GM21717 (cell line): ENCODE results near the gene KCNJ5.
A peak's percentile ranks its signal among the peaks of the same experiment; 100 is the strongest.

Experiments
- ATAC-seq: cut with Tn5 transposase; IDR thresholded peaks from one replicate; pipeline ENCODE4 v1.9.1; 2021; ENCODE audit warnings: mild to moderate bottlenecking, moderate library complexity; ENCODE audit not compliant: unreplicated experiment

KCNJ5 gene

DNA sequence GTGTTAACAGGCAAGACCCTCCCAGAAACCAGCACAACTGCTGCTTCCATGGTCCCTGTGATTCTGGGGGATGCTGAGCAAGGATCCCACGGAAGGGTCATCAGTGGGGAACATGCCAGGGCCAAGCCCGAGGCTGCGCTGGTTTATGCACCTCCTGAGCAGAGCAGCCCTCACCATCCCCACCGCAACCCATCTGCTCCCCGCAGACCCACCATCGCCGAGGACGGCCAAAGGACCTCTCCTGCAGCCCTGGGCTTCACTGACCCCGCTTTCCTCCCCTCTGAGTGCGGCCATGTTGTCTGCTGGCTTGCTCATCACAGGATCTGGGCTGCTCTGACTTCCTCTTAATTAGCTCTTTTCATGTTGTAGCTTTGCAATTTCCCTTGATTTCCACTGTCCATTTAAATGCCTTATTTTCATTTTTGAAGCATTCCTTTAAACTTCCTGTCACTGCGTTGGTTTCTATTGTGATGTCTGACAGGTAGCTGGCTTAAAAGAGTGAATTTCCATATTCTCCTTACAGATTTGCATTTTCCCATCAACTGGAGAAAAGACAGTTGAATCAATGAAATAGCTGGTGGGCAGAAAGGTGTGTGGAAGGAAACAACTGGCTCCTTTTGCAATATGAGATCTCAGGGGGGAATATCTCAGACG lies 36.7 kb downstream of the KCNJ5 start:
- ATAC-seq, result no peak

DNA sequence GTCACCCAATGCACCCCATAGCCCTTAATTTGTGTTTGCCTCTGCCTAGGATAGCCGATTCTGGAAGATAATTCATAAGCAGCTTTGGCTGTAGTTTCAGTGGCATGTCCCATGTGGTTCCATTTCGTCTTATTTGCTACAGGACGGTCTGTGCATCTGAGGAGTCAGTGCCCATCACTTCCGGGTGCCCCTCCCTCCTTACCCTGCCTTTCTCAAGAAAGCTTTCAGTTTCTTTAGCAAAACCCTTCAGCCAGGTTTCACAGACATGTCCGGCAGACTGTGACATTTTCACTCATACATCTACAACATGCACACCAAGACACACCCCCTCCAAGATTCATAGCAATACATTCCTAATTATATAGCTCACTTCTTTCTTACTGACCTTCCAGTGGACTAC lies 37.2 kb downstream of the KCNJ5 start:
- peak; percentile 98 for ATAC-seq

DNA sequence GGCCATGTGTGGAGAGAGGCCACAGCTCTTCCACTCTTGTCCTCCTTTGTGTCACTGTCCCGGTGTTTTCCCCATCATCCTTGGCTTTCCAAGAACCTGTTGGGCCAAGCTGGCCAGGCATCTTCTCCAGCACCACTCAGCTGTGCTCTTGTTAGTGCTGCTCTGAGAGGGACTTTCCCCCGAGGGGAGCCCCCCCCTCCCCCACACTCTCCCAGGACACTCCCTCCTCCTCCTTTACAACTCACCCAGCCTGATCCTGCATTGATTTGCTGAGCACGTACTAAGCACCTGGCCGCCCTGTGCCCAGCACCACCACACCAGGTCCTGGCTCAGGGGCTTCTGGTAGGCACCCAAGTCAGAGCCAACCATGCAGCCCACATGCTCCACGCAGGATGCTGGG lies 38.3 kb downstream of the KCNJ5 start:
- no peak for ATAC-seq

DNA sequence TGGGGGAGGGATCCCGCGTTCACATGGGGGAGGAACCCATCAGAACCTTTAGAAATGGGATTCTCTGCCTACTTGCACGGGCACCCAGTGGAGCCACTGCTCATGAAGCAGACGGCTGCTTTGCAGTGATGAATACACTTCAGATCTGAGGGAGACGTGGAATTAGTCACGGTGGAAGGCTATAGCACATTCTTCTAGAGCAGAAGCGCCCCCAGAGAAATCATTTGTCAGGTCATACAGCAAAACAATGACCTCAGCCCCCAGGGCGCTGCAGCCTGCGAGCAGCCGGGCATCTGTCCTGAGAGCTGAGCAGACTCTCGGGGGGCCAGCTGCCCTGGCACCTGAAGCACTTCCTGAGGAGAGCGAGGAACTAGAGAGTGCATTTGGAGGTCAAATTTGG lies 38.8 kb downstream of the KCNJ5 start:
- no peak for ATAC-seq

DNA sequence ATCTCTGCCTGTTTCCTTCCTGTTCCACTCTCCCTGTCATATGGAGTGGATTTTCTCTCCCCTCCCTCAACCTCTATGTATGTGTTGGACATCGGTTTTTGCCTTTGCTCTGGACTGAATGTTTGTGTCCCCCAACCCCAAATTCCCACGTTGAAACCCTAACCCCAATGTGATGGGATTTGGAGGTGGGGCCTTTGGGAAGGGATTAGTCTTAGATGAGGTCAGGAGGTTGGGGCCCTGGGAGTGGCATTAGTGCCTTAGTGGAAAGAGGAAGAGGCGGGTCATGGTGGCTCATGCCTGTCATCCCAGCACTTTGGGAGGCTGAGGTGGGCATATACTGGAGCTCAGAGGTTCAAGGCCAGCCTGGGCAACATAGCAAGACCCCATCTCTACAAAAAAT lies 39.9 kb downstream of the KCNJ5 start:
- no peak for ATAC-seq

DNA sequence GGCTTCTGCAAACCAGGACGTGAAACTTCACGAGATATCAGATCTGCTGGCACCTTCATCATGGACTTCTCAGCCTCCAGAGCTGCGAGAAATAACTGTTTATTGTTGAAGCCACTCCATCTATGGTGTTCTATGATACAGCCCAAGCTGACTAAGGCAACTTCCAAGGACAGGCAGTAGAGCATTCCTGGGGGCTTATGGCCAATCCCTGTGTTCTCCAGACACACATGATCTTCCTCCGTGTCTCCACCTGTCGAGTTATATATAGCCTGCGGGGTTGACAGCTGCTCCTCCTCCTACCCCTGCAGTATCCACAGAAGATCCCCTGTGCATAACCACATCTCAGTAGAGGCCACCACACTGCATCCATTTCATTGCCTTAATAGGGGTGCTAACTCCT lies 40.5 kb downstream of the KCNJ5 start:
- no peak for ATAC-seq

DNA sequence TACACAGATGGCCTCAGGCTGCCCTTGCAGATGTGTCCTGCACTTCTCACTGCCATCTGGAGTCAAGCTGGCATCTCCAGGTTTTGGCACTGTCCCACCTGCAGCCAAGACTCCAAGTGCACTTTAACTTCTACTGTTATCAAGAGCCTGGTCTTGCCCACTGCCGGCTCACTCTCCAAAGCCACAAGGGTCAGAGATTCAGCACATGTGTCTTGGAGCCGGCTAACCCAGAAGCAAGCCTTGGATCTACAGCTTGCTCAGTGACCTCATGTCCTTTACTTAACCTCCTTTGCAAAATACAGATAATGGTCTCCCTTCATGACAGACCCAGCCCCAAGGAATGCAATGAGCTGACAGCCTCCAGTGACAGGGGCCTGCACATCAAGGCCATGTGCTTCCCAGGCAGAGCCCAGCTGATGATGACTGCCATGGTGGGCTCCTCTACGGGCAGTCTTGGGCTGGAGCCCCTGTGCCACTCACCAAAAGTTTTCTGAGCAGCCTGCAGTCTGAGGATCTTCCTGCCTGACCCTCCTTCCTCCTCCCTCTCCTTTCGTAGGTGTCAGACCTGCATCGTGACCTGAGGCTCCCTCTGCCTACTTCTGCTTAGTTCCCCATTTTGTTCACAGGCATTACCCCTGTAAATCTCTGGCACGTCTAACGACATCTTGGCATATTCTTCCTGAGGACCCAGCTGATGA lies 42.5 kb downstream of the KCNJ5 start:
- no peak for ATAC-seq

DNA sequence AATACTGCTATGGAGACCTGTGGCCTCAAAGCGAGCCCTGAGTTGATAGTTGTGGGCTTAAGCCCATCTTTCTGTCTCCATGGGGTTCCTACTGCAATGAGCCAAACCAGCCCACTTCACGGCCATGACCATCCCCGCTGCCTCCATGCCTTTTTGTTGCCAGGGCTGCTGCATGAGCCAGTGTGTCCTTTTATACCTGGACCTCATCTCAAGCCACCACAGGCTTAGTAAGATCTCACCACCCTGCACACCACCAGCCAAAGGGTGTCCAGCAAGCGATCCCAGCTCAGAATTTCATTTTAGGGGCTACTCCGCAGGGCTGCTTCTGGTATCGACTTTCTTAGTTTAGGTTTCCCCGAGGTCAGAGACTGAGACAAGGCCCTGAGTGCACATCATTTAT lies 43.2 kb downstream of the KCNJ5 start:
- no peak for ATAC-seq

DNA sequence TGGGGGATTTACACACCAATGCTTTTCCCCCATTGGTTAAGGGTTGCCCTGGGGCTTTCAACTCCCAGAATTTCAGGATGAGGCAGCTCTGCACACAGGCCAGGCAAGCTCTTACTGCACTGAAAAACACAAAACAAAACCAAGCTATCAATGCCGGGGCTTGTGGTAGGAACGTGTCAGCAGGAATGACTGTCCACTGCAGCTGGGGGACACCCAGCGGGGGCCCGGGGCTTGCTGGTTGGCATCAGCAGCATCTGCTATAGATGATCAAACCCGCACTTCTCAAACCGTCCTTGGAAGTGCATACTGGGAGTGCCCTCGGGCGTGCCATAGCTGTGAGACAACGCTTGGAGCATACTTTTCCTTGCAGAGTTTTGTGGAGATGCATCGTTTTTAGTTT lies 43.8 kb downstream of the KCNJ5 start:
- no peak for ATAC-seq

DNA sequence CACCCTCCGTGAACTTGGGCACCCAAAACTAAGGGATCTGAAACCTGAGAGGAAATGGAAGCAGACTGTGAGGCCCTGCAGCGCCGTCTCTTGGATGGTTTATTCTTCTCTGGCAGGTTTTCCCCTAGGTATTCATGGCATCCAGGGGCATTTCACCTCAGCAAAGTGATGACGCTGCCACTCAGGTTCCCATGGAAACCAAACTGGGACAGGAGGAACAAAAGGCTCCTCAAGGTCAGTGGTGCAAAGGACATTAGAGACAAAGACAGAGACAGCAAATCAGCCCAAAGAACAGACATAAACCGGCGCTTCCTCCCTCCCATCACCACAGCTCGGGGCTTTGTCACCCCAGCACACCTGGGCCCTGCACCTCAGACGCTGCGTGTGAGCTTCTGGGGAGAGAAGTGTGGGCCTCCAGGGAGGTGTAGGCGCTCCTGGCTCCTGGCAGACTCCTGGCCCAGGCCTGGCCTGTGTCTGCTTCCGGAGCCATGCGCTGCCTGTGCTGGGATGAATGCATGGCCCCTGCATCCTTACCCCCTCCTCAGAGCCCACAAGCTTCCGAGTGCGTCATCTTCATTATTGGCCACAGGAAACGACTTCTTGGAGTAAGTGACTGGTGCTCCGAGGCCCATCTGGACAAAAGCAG lies 45.6 kb downstream of the KCNJ5 start:
- ATAC-seq, result no peak

DNA sequence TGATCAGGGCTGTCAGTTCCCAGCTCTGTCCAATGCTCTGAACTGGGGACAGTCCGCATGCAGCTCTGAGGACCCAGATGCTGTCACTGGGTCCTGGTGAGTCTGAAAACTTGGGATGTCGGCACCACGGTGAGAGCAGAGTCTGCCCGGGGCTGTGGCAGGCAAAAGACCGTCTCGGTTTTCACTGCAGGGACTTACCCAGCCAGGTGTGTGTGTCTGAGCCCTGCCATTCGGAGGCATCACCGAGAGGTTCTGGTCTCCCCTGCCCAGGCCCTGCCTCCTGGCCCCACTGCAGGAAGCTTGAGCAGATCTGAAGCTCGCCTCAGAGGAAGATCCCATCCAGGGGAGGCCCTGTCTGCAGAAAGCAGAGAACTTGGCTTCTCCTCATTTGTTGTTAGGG lies 46.3 kb downstream of the KCNJ5 start:
- no peak for ATAC-seq

DNA sequence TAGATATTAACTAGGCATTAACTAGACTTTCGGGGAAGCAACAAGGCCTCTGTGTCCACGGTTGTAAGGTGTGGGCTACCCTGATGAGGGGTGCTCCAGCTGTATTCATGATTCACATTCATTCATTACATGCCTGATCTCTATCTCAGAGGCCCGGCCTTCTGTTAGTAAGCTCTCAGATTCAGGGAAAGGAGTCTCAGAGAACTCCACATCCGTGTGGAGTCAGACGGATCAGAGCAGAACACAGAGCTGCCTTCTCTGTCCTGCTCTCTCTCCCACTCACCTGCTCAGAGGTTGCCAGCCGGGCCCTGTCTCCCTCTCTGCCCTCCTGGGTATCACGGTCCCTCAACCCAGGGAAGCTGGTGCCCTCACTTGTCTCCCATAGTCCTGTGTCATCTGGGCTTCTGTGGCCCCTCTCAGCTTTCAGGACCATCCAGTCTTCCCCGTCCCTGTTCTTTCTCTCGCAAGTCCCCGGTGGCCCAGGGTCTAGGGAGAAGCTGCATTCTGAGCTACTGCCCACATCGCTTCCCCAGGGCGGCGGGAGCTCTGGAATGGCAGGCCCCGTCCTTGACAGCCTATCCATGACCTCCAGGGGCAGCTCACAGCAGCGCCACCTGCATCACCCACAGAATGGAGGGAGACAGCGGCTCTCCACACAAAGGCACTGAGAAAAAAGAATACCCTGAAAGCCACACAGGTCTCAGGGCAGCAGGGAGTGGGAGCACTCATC lies 47.2 kb downstream of the KCNJ5 start:
- ATAC-seq, result no peak

DNA sequence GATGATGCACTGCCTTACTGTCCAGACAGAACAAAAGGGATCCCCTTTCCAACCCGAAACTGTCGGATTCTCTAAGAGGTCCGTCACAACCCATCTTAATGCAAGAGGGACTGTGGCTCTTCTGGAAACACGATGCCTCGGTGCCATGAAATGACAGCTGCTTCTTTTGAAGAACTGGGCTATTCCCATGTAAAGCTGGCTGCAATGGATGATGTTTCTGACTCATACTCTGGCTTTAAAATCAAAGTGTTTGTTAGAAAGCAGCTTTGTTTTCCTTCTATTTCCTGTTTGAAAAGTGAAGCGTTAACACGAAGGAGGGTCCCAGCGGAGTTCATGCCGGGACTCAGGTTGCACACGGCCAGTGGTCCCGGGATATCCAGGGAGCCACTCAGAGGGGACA lies 48.4 kb downstream of the KCNJ5 start:
- ATAC-seq, result no peak

DNA sequence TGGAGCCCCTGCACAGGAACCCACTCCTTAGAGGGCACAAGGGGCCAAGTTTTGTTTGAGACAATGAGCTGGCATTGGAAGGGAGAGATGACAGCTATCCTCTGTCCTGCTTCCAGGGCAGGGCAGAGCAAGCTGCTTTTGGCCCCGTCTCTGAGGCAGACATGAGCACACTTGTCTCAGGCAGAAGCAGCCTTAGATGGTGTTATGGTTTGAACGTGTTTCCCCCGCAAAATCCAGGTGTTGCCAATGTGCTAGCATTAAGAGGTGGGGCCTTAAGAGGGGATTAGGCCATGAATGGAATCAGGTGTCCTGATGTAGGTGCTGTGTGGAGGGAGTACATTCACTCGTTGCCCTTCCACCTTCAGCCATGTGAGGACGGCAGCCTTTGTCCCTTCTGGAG lies 49.0 kb downstream of the KCNJ5 start:
- no peak for ATAC-seq

DNA sequence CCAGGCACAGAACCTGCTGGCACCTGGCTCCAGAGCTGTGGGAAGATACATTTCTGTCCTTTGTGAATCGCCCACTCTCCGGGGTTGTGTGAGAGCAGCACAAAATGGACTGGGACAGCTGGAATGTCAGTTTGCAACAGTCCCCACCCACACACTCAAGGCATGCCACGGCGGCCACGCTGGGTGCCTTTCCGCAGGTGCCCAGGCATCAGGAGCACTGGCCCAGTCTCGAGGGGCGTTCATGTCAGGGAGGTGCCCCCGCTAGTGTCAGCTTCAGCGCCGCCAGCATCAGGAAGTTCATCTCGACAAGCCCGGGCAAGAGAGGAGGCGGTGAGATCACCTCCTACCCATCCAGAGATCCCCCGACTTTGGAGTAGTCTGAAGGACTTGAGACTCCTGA lies 49.4 kb downstream of the KCNJ5 start:
- no peak for ATAC-seq

DNA sequence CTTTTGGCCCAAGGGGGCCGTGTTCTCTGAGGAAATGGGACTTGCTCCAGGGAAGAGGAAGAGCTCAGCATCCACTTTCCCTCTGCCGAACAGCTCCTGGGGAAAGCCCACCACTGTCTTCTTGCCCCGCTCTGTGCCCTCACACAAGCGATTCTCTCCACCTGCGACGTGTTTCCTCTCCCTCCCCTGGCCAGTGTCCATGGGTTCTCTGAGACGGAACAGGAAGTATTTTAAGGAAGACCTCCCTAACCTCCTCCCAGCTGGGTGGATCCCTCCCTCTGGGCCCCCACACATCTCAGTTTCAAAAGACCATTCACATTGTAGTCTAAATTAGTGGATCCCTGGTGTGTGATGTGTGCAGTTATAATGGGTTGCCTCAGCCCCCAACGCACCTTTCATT lies 50.0 kb downstream of the KCNJ5 start:
- ATAC-seq, result no peak

DNA sequence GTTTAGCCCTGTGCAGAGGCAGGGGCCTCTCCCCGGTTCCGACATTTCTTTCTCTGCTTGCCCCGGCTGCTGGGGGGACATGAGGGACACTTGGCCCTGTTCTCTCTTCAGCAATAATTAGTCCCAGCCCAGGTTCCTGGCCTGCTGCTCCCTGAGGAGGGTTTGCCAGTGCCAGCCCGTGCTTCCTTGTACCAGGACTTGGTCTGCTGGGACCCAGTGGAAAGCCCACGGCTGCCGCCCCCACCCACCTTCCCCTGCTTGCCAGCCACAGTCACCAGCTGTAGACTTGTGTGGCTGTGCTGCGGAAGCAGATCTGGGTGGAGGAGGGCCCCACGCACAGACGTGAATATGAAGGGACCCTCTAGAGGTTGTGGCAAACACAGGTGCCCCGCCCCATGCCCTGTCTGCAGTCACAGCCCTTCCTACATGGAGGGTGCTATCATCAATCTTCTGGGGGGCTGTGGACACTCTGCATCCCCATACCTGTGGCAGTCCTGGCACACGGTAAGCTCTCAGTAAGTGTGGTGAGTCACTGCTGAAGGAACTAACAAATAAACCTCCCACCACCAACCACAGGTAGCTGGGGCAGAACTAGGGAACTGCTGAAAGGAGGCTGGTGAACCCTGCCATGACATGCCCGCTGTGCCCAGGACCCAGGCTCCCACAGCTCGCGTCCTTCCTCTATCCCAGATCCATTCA lies 50.6 kb downstream of the KCNJ5 start:
- no peak for ATAC-seq

DNA sequence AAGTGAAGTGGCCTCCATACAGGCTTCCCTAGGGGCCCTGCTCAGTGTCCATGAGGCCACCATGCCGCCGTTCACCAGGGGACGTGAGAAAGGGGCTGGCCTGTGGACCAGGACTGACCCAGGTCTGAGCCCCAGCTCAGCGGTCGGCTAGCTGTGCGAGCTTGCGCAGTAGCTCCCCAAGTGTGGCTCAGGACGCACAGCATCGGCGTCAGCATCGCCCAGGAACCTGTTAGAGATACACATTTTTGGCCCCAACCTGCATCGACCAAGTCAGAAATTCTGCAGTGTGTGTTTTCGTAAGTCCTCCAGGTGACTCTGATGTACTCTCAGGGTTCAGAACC lies 51.1 kb downstream of the KCNJ5 start:
- ATAC-seq, result no peak

DNA sequence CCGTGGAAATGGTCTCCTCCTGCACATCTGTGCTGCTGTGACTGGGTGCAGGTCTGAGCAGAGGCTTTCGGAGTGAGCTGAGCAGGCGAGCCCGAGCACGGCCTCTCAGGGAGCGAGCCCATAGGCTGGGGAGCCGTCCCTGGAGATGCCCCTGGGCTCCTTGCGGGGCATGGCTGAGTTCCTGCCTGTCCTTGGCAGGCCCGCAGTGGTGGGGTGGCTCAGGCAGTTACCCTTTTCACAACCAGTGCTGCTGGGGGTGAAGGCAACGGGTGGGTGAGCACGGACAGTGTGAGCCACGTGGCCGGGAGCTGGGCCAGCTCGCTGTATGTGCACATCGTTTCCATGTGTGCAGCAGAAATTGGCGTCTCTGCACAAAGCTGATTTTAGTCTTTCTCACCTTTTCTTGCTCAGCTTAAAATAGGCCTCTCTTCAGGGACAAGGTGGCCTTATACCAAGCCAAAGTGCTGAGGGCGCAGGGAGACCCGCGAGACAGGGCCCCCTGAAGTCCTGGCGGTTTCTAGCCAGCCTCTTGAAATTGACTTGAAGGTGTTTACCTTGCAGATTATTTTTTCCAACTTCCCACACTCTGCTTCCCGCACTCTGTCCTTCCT lies 51.8 kb downstream of the KCNJ5 start, which contains the start of gene TP53AIP1:
Gene TP53AIP1, minus strand, starts transcription at position 55 of the 611 bp plus-strand sequence. CDS start 5,053 bp downstream, outside the sequence.
- no peak for ATAC-seq

DNA sequence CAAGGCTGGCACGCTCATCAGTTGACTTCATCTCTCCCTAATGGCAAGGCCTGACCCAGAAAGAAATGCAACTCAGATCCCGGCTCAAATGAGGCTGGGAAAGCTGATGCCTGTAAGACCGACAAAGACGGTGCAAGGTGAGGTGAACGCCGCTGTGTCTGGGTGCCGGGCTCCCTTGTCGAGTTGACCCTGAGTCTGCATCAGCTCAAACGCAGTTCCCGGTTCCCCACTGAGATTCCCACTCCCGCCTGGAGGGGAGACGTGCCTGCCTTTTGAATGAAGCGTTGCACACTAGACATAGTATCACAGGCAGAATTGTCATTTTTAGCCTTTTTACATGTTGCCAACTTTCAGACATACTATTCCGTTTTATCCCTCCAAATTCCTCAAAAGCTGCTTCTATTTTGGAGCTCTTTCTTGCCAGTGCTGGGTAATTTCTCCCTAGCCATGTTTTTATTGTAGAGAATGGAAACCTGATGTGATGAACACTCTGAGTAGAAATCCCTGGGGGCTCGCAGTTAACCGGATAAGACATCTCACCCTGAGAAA lies 52.3 kb downstream of the KCNJ5 start:
- ATAC-seq, result no peak
